Stimulated activated CD4-positive, alpha-beta T cell treated with anti-CD3 and anti-CD28 coated beads, TNF-alpha, amount 100 ng/mL, for 48 hours (primary cell): ENCODE results near the gene ATP13A1.

ENCODE experiments used
- DNase-seq, 3 donors: peaks; one replicate each; pipeline ENCODE4 v3.0.0-alpha.2; 2020; ENCODE audit warnings: low read depth in 3 of 3

The ATP13A1 gene

GRCh38 chr19:19643158-19644053, 20.1 kb downstream of the ATP13A1 start, which contains the start of gene GMIP:
GMIP (minus strand) TSS chr19:19643657; CDS start chr19:19643529, 128 bp downstream.
- peak; percentile 69 to 88 (median 72) for DNase-seq

DNA sequence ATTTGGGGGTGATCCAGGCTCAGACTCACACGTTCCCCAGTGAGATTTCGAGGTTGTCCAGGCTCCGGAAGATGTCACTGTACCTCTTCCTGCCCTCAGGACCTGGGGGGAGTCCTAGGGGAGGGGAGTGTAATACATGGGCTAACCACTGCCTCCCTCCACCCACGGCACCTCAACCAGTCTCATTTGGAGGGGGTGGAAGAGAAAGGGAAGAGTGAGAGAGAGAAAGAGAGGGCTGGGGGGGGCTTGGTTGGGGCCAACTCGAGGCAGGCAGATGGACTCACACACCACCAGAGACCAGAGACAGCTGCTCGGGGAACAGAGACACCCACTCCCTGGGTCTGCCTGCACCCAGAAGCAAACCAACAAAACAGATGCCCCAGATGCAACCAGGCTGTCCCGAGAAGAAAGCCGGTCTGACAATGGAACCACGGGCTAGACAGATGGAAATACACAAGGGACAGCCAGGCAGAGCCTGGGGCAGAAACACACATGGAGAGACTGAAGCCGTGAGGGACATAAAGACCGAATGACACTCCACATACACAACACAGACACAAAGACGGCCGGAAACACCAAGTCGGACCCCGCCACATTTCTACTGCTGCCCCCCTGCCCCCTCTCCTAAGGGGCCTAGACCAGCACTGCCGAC, 20.8 kb downstream of the ATP13A1 start:
- DNase-seq: peak in 1 of 3 donors; percentile 40

DNA sequence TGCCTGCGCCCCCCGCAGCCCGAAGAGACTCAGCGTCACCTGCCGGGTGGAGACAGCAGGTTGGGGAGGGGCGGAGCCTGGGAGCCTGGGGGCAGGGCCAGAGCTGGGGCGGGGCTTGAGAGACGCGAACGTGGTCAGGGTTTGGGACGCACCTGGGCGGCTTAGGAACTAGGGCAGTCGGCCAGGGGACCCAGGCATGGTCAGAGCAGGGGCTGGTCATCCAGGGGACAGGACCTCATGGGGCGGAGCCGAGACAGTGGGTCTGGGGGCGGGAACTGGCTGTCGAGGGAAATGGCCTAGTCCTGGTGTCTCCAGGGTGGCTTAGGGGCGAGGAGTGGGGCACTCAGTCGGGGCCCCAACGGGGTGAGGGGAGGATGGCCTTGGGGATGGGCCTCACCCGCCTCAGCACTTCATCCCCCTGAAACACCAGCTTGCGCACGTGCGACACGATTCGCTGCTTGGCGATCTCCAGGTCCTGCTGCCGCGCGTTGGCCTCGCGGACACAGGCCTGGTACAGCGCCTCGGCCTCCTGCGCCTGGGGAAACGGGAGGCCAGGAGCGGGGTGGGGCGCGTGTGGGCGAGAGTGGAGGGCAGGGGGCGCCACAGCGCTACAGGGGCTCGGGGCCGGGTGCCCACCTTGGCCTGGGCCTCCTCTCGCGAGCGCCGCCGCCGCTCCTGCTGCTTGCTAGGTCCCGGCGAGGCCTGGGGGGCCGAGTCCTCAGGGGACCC, 25.8 kb downstream of the ATP13A1 start:
- no peak for DNase-seq

GRCh38 chr19:19637186-19637522, 26.3 kb downstream of the ATP13A1 start:
- no peak for DNase-seq

GRCh38 chr19:19636573-19637185, 26.8 kb downstream of the ATP13A1 start:
- no peak for DNase-seq

DNA sequence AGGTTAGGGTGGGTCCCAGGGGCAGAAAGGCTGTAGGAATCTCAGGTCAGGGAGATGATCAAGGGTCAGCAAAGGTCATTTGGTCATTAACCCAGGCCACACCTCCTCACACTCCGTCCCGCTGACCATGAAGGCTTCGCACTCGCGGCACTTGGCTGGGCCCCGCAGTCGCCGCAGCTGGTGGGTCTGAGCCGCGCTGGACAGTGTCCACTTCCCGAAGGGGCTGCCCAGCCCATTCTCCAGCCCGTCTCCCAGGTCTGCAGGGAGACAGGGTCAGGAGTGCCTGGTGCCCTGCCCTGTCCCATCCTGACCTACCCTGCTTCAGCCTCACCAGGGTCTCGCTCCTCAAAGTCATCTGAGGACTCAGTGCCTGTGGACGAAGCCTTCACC, 28.2 kb downstream of the ATP13A1 start:
- no peak for DNase-seq

DNA sequence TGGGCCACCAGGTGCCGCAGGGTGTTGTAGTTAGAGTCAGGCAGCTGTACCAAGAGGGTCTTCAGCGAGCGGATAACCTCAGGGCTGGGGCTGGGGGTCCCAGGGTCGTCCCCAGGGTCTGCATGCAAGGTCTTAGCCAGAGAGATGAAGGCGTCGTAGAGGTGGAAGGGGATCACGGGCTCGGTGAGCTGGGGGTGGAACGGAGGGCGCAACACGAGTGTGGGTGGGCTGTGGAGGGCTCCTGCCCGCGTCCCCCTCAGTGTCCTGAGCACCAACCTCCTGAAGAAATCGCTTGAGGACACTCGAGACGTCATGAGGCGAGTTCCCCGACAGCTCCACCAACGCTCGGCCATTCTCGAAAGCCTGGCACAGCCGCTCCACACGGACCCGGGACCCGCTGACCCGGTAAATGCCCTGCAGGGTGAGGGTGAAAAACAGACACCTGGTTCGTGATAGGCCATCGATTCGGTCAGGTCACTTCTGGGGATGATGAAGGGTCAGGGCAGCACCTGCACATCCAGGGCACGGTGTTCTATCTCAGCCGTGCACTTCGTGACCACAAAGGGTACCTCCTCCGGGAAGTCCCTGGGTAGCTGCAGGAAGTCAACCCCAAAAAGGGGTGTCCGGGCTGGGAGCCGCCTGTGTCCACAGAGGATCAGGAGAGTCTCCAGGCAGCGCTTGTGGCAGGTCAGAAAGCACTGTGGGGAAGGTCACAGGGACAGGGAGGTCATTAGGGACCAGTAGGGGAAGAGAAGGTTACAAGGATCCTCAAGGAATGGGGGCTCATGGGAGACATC, 28.8 kb downstream of the ATP13A1 start:
- no peak for DNase-seq

DNA sequence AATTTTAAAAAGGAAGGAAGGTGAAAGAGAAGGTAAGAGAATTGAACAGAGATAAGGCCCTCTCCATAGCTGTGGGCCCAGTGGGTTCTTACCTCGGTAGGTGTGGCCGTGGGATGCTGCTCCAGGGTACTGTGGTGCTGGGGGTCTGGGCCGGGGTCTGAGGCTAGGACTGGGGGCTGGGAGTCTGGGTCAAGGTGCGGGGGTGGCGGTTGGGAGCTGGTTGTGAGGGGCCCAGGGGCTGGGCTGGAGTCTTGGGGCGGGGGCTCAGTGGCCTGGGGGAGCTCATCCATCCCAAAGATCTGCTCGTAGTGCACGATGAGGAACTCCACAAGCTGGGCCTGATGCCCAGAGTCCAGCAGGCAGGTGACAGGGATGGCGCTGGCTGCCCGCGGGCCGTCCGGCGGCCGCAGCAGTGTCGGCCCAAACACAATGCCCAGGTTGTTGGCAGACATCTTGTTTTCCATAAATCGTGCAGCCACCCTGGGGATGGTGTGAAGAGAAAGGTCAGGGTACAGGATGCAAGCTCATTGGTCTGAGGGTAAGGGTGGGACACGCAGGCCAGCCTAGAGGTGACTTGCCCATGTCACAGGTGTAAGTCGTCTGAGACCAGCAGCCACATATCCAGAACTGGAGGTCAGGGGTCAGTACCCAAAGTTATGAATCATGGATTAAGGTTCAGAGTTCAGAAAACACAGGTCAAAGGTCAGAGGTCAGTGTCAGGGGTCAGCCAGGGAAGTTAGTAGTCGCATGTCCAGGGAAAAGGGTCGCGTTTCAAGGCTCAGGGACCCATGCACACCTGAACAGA, 29.6 kb downstream of the ATP13A1 start:
- DNase-seq: no peak

- no peak for DNase-seq
Measured at GRCh38 chr19:19632661-19633060, 30.8 kb downstream of the ATP13A1 start.

DNA sequence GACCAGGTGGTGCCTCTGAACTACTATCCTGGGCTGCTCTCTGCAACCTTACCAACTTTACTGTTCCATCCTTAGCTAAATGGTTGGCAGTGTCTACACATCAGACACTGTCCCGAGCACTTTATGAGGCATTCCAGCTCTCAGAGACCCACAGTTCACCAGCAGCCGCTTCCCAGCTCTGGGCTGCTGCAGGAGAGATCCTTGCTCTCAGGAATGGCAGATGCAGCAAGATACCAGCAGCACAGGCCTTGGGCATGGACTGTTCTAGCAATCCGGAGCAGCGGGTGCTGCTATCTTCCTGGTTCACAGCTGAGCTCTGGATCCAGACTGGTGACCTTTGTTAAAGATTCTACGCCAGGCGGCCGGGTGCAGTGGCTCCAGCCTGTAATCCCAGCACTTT, 32.1 kb downstream of the ATP13A1 start:
- no peak for DNase-seq

DNA sequence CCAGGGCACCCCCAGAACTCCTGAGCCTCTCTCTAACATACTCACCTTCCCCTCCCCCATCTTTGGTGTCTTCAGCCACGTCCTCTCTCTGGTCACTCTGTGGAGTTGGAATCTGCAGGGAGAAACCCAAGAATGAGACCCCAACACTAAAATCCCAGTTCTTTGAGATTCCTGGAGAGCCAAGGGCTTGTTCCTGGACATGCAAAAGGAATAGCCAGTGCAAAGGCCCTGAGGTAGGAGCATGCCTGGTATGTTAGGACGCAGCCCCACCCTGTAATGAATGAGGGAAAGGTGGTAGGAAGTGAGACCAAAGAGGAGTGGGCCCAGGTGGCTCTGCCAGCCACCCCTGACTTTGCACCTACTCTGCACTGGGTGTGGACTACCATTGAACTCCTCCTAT, 33.0 kb downstream of the ATP13A1 start:
- no peak for DNase-seq

DNA sequence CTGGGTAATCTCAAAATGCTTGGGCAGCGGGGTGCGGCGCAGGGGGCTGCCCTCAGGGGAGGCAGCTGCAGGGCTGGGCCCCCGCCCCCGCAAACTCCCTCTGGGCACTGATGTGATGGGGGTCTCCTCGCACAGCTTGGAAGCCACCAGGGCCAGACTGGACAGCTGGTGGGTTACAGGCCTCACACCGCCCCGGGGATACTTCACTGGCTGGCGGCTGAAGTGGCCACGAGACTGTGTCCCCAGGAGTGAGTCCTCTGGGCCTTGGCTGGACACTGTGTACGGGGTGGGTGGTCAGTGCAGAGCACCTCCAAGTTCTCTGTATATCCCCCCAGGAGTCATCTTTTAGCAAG, 33.4 kb downstream of the ATP13A1 start:
- DNase-seq: no peak

DNA sequence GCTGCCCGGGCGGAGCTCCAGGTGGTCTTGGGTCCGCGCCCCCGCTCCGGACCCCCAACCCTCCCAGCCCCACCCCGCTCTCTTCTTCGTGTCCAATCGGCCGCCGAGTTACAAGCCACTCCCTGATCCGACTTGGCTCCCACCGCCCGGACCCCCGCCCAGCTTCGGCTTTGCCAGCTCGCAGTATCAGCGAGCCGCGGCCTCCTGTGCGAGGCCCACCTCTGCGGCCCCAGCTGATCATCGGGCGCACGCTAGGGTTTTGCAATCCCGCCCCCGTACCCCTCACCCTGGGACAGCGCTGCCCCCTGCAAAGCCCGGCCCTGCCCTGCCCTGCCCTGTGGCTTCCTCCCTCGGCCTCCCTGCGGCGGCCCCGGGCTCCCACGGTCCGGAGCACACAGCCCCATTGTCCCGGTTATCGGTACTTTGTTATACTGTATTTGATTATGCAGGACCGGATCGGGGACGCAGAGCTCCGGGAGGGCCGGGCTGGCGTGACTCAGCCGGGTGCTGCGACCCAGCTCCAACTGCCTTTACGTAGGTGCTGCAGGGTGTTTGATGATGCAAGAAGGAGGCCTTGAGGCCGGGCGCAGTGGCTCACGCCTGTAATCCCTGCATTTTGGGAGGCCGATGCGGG, 34.9 kb downstream of the ATP13A1 start:
- peak in 1 of 3 donors; percentile 36 for DNase-seq

GRCh38 chr19:19627621-19628500, 35.6 kb downstream of the ATP13A1 start, which contains the start of gene LPAR2:
LPAR2 (minus strand) TSS chr19:19628220; CDS start chr19:19627275, 945 bp downstream.
- peak in 1 of 3 donors; percentile 58 for DNase-seq

DNA sequence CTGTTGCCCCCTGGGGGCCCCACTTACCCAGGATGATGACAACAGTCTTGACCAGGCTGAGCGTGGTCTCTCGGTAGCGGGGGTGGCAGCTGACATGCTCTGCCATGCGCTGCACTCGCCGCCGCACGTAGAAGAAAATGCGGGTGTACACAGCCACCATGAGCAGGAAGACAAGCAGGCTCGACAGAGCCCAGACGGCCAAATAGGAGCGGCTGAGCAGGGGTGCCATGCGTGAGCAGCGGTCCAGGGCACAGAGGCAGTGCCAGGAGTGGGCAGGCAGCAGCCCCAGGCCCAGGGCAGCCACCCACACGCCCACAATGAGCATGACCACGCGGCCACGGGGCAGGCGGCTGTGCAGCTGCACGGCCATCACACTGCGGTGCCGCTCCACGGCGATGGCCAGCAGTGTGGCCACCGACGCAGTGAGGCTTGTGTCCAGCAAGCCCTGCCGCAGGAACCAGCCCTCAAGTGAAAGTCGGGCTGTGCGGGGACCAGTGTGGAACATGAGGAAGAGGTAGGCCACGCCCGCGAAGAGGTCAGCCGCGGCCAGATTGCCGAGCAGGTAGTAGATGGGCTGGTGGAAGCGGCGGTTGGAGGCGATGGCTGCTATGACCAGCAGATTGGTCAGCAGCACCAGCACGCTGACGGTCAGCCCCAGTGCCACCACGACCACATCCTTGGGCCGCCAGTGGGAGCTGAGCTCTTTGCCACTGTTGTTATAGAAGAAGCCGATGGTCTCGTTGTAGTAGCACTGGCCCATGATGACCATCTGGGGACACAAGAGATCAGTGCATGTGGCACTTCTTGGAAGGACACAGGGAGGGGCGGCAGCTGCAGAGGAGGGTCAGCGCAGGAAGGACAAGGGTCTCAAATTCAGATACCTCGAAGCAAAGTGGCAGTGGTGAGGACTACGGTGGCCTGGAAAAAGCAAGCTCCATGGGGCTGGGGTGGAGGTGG, 36.7 kb downstream of the ATP13A1 start:
- no peak for DNase-seq

GRCh38 chr19:19624032-19624570, 39.4 kb downstream of the ATP13A1 start:
- no peak for DNase-seq

DNA sequence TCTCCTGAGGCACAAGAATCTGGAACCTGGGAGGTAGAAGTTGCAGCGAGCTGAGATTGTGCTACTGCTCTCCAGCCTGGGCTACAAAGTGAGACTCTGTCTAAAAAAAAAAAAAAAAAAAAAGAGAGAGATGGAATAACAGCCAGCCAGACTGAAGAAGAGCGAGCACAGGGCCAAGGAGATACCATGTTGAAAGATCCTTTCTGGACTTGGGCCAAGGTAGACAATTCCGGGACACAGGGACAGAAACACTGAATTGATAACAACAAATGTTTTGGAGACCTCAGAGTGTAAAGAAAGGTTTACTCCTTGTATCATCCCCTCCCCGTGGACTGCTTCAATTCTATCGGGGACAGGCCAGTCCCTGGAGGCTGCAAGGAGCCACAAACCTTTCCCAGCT, 40.1 kb downstream of the ATP13A1 start:
- DNase-seq: no peak
